GM19238 (cell line): ENCODE results near the gene AAK1.
"Not testable (repeated sequence)": the region's sequence is repeated elsewhere in the genome, so short reads cannot be mapped to it uniquely, and the experiment has no call there.

Experiments
- DNase-seq: peaks from one replicate; pipeline ENCODE4 v3.0.0; 2011; ENCODE audit warnings: low spot score; ENCODE audit not compliant: insufficient read length

AAK1 gene

GRCh38 chr2:69659941-69660483 is 16.5 kb upstream of the AAK1 start:
- no peak for DNase-seq

GRCh38 chr2:69659349-69659748 is 15.8 kb upstream of the AAK1 start:
- no peak for DNase-seq

GRCh38 chr2:69652206-69652605 is 8.7 kb upstream of the AAK1 start:
- DNase-seq = no peak

- not testable (repeated sequence) for DNase-seq
These were observed 3.7 kb upstream of the AAK1 start for GRCh38 chr2:69647196-69647595.

- no peak for DNase-seq
These were observed 3.2 kb upstream of the AAK1 start for GRCh38 chr2:69646714-69647113.

- DNase-seq = no peak
These were observed 2.4 kb upstream of the AAK1 start for GRCh38 chr2:69645921-69646320.

GRCh38 chr2:69645031-69645431 is 1.5 kb upstream of the AAK1 start:
- no peak for DNase-seq

GRCh38 chr2:69644506-69644979 is 1.0 kb upstream of the AAK1 start:
- no peak for DNase-seq

- DNase-seq = no peak
These were observed 584 bp downstream of the AAK1 start for GRCh38 chr2:69642709-69643601.

- no peak for DNase-seq
These were observed 1.4 kb downstream of the AAK1 start for GRCh38 chr2:69641887-69642708.

- no peak for DNase-seq
These were observed 2.1 kb downstream of the AAK1 start for GRCh38 chr2:69641471-69641870.

- no peak for DNase-seq
These were observed 4.3 kb downstream of the AAK1 start for GRCh38 chr2:69639266-69639665.

- no peak for DNase-seq
These were observed 4.9 kb downstream of the AAK1 start for GRCh38 chr2:69638630-69639029.

- DNase-seq = no peak
These were observed 5.6 kb downstream of the AAK1 start for GRCh38 chr2:69637923-69638322.

- no peak for DNase-seq
These were observed 7.1 kb downstream of the AAK1 start for GRCh38 chr2:69636395-69636794.

- no peak for DNase-seq
These were observed 8.1 kb downstream of the AAK1 start for GRCh38 chr2:69635432-69635831.

GRCh38 chr2:69634196-69634821 is 9.2 kb downstream of the AAK1 start:
- DNase-seq = no peak

GRCh38 chr2:69631402-69631801 is 12.1 kb downstream of the AAK1 start:
- DNase-seq = no peak

- no peak for DNase-seq
These were observed 13.5 kb downstream of the AAK1 start for GRCh38 chr2:69629921-69630608.

GRCh38 chr2:69628325-69629021 is 15.1 kb downstream of the AAK1 start:
- no peak for DNase-seq
